GM21423 (cell line): ENCODE measurements around the gene CIB2.
"Not testable (repeated sequence)": the region's sequence is repeated elsewhere in the genome, so short reads cannot be mapped to it uniquely, and the experiment has no call there.

Source experiments
- ATAC-seq: cut with Tn5 transposase; IDR thresholded peaks from one replicate; pipeline ENCODE4 v1.9.1; 2021; ENCODE audit warnings: mild to moderate bottlenecking, moderate library complexity; ENCODE audit not compliant: unreplicated experiment

The CIB2 gene

GRCh38 chr15:78131295-78132061 lies at the start of gene CIB2:
CIB2 (minus strand) TSS chr15:78131445; CDS start chr15:78131215, 230 bp downstream.
- ATAC-seq = peak; percentile 89

GRCh38 chr15:78179906-78180305 lies 48.7 kb upstream of the CIB2 start:
- no peak for ATAC-seq

GRCh38 chr15:78179286-78179840 lies 48.1 kb upstream of the CIB2 start:
- ATAC-seq = no peak

DNA sequence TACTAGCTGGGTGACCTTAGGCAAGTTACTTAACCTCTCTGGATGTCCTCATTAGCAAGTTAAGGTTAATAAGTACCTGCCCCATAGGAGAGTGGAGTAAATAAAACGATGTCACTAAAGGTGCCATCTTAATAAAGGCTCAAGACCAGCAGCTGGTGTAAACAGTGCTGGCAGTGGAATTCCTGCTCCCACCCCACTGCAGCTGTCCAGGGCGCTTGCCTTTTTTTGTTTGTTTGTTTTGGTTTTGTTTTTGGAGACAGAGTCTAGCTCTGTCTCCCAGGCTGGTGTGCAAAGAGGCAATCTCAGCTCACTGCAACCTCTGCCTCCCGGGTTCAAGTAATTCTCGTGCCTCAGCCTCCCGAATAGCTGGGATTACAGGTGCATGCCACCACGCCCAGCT lies 46.8 kb upstream of the CIB2 start:
- ATAC-seq = no peak

GRCh38 chr15:78177447-78177873 lies 46.2 kb upstream of the CIB2 start:
- no peak for ATAC-seq

GRCh38 chr15:78175330-78175729 lies 44.1 kb upstream of the CIB2 start:
- no peak for ATAC-seq

- ATAC-seq = no peak
Observed at GRCh38 chr15:78174401-78174800, 43.2 kb upstream of the CIB2 start.

GRCh38 chr15:78171864-78172472 lies 40.7 kb upstream of the CIB2 start:
- ATAC-seq = no peak

GRCh38 chr15:78170848-78171773 lies 39.9 kb upstream of the CIB2 start:
- peak; percentile 57 for ATAC-seq

DNA sequence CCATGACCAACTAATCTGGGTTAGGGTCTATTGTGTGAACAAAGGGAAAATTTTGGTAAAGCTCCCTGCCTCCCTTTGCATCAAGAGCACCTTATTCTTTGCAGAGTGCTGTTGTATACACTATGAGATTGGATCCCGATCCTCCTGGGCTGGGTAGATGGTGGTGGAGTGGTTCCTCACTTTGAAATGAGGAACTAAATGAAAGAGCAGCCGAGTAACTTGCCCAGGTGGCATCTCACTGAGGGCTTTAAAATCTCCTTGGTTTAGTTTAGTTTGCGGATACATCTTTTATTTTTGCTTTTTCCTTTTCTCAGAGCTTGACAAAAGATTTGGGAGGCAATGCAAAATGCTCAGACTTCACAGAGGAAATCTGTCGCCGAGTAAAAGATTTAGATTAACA lies 37.4 kb upstream of the CIB2 start:
- ATAC-seq = no peak

DNA sequence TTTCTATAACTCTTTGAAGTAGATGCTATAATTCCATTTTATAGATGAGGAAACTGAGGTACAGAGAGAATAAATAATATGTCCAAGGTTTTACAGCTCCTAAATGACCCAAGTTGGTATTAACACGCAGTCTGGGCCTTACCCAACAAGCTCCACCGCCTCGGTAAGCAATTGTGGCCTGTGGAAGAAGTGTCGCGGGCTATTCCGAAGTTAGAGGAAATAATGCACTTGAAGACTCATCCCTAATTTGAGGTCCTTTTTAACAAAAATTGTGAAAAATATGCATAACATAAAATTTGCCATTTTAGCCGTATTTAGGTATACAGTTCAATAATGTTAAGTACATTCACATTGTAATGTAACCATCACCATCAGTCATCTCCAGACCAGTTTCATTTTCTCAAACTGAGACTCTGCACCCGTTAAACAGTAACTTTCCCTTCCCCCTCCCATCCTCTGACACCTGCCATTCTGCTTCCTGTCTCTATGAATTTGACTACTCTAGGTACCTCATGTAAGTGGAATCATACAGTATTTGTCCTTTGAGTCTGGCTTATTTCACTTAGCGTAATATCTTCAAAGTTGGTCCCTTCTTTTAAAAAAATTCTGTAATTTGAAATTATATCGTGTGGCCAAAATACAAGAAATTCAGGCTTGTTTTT lies 36.1 kb upstream of the CIB2 start:
- peak; percentile 80 for ATAC-seq

DNA sequence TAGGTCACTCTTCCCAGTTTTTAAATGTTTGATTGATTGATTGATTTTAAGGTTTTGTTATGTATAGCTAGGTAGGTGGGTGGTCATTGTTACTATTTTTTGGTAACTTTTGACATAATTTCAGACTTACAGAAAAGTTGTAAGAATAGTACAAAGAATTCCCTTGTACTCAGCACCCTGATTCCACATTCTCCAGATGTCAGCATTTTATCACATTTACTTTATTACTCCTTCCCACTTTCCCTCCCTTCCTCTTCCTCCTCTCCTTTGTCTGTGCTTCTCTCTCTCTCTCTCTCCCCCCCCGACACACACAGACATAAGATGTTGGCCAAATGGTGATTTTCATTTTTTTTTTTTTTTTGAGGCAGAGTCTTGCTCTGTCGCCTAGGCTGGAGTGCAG lies 32.8 kb upstream of the CIB2 start:
- no peak for ATAC-seq

GRCh38 chr15:78162038-78162437 lies 30.8 kb upstream of the CIB2 start:
- no peak for ATAC-seq

- no peak for ATAC-seq
Observed at GRCh38 chr15:78159395-78159794, 28.1 kb upstream of the CIB2 start.

- no peak for ATAC-seq
Observed at GRCh38 chr15:78157203-78157602, 26.0 kb upstream of the CIB2 start.

DNA sequence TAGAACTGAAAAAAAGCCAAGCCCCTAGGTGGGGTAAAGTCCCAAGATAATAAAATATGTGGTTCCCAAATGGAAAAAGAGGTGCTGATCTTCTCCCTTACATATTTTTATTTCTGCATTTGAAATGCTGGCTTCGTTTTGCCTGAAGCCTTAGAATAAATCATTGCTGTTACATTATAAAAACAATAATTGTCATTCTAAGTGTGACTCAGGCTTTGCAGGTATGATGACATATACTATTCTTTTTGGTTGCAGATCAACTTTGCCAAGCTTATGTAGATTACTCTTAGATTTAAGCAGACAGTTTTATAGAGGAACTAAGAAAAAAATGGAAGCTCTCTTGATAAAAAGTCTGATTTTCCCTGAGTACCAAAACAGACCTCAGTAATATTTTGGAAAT lies 25.4 kb upstream of the CIB2 start:
- ATAC-seq = no peak

GRCh38 chr15:78155355-78155939 lies 24.2 kb upstream of the CIB2 start:
- ATAC-seq = no peak

DNA sequence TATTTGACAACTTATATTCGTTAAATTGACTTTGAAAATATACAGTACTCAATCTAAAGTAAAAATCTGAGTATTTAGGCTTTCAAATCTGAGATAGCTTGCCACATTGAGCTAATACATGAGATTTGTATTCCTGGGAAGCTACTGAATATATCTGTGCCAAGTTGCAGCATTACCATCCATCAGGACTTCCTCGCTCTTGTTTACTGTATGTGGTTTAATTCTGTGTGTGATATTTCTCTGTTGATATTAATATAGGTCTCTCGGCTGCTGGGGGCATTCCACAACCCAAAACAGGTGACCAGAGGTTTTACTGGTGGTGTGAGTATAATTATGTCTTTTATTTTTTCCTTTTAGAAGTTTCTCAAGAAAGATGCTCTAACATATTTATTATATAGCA lies 23.7 kb upstream of the CIB2 start:
- no peak for ATAC-seq

DNA sequence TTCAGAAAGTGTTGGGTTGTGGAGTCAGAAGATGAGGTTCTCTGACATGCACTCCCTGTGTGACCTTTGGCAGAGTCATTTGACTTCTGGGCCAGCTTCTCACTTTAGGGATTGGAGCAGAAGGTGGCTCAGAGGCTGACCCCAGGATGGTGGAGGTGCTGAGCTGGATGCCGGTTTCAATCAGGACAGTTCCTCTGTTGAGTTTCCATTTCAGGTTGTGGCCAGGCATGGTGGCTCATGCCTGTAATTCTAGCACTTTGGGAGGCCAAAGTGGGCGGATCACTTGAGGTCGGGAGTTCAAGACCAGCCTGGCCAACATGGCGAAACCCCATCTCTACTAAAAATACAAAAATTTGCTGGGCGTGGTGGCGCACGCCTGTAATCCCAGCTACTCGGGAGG lies 19.8 kb upstream of the CIB2 start:
- not testable (repeated sequence) for ATAC-seq
